ENCODE measurements around the gene USP28. TPM values are rescaled to one million over a fixed set of nuclear protein-coding genes. Genes with fewer than 3 reads are reported as not detected.

The USP28 gene
- total RNA-seq, 2 donors from 2014 or later, result 17.9 to 31.0 TPM

DNA sequence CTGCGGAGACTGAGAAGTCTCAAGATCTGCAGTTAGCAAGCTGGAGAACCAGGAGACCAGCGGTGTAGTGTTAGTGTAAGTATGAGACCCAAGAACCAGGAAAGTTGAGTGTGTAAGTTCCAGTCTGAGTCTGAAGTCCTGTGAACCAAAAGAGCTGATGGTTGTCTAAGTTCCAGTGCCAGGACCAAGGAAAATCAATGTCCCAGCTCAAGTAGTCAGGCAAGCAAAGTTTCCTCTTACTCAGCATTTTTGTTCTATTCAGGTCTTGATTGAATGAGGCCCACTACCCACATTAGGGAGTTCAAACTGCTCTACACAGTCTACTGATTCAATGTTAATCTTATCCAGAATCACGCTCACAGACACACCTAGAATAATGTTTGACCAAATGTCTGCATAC lies 11.0 kb downstream of the USP28 start:
- Histone ChIP-seq H3K9me3 (no peaks in the 10 kb centered on the region), H3K27me3 (no peaks in the 10 kb centered on the region), H3K4me3 (no peak overlapping the region), H3K4me1 (peaks cover 12% of the 10 kb centered on the region), H3K27ac (no peak overlapping the region), H3K36me3 (replicated peaks in 1 of 2; ENCODE audit: insufficient read depth in 1 of 2, low read depth in 2 of 2) (no peaks in the 10 kb centered on the region)
- intact Hi-C loops (cut with DNase I), result no loop called here
- WGBS, 2 donors, result 86 to 91% methylated on average over 3 of the region's 3 CpGs
- ATAC-seq, result no peak
- no peak for TF ChIP-seq POLR2A (IDR thresholded peaks at IDR 0.05)
- TF ChIP-seq, protein P1, sequence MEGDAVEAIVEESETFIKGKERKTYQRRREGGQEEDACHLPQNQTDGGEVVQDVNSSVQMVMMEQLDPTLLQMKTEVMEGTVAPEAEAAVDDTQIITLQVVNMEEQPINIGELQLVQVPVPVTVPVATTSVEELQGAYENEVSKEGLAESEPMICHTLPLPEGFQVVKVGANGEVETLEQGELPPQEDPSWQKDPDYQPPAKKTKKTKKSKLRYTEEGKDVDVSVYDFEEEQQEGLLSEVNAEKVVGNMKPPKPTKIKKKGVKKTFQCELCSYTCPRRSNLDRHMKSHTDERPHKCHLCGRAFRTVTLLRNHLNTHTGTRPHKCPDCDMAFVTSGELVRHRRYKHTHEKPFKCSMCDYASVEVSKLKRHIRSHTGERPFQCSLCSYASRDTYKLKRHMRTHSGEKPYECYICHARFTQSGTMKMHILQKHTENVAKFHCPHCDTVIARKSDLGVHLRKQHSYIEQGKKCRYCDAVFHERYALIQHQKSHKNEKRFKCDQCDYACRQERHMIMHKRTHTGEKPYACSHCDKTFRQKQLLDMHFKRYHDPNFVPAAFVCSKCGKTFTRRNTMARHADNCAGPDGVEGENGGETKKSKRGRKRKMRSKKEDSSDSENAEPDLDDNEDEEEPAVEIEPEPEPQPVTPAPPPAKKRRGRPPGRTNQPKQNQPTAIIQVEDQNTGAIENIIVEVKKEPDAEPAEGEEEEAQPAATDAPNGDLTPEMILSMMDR (IDR thresholded peaks at IDR 0.05), result no peak
- no peak for DNase-seq

DNA sequence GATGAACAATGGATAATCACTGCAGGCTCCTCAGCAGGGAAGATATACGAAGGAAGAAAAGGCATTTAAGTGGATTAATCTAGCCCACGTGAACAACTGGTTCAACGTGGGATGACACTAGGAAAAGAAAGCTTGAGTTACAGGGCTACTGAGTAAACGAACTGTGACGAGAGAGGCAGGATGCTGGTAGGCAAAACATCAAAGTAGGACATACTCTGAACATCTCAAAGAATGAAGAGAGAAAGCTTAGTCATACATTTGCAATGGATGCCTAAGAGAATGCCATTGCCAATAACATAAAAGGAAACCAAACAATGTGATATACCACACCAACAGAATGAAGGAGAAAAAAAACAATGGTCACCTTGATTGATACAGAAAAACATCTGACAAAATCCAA lies 12.9 kb downstream of the USP28 start:
- no peak overlapping the region for H3K27ac ChIP-seq
- ATAC-seq, result no peak
- DNase-seq, result no peak
- TF ChIP-seq, protein P1 (IDR thresholded peaks at IDR 0.05), result no peak
- TF ChIP-seq POLR2A (IDR thresholded peaks at IDR 0.05), result no peak
- H3K36me3 ChIP-seq (replicated peaks in 1 of 2; ENCODE audit: insufficient read depth in 1 of 2, low read depth in 2 of 2), result no peaks in the 10 kb centered on the region
- H3K9me3 ChIP-seq, result no peaks in the 10 kb centered on the region
- intact Hi-C loops (cut with DNase I), result no loop called here
- H3K27me3 ChIP-seq, result no peaks in the 10 kb centered on the region
- peaks cover 12% of the 10 kb centered on the region for H3K4me1 ChIP-seq
- WGBS, 2 donors, result 71 to 82% methylated on average over 5 of the region's 5 CpGs
- no peak overlapping the region for H3K4me3 ChIP-seq

DNA sequence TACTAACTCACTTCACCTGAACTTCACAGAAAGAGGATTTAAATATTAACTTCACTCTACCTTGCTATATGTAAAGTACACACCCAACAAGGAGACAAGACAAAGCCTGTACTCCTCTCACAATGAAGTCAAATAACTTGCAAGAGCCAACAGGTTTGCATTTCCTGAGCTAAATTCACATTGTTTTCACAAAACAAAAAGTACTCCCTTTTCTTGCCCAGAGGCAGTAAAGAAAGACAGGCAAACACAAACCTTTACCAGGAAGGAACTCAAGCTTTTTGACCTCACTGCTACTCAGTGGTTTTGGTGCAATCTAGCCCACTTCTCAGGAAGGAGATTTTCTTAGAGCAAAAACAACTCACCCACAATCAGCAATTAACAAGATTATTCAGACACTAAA lies 15.7 kb downstream of the USP28 start:
- Histone ChIP-seq H3K9me3 (no peaks in the 10 kb centered on the region), H3K27ac (no peak overlapping the region), H3K4me3 (no peak overlapping the region), H3K36me3 (replicated peaks in 1 of 2; ENCODE audit: insufficient read depth in 1 of 2, low read depth in 2 of 2) (no peaks in the 10 kb centered on the region), H3K4me1 (peaks cover 12% of the 10 kb centered on the region), H3K27me3 (no peaks in the 10 kb centered on the region)
- ATAC-seq (no peak), DNase-seq (no peak)
- TF ChIP-seq, protein P1 (IDR thresholded peaks at IDR 0.05), result no peak
- TF ChIP-seq POLR2A (IDR thresholded peaks at IDR 0.05), result no peak
- intact Hi-C loops (cut with DNase I), result no loop called here

DNA sequence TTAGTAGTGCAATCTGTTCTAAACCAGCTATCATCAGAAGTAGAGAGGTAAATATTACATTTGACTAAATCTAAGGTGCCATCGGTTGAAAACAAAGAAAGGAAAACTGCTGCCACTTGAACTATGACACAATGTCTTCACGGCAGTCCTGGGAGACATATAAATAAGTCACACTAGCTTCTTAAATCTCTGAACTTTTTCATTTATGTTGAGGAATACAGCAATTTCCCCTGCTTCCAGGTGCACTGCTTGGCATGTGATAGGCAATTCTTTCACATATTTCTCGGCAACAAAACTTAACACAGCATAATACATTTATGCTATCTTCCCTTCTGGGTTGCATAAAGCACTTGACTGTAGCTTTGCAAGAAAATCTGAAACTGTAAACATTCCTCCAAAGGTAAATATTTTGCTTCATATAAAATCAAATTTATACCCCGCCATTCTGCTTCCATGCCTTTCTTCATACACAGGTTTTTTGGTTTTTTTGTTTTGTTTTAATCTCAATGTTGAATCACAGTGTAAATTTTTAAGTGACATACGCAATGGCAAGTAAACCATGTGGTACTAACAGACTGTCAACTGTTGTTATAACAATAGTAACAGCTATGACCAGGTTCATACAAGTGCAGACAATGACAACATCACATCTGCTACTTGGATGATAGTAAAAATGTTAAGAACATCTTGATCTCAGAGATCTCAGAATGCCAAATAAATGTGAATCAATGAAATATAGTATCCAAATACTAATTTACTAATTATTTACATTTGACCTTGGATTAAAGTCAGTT lies 18.2 kb downstream of the USP28 start:
- DNase-seq (no peak), ATAC-seq (no peak)
- Histone ChIP-seq H3K27ac (no peak overlapping the region), H3K4me3 (no peak overlapping the region), H3K27me3 (no peaks in the 10 kb centered on the region), H3K36me3 (replicated peaks in 1 of 2; ENCODE audit: insufficient read depth in 1 of 2, low read depth in 2 of 2) (no peaks in the 10 kb centered on the region), H3K4me1 (peaks cover 12% of the 10 kb centered on the region), H3K9me3 (no peaks in the 10 kb centered on the region)
- 54 to 56% methylated on average over 5 of the region's 5 CpGs for WGBS, 2 donors
- intact Hi-C loops (cut with DNase I), result no loop called here
- TF ChIP-seq, protein P1 (IDR thresholded peaks at IDR 0.05), result no peak
- TF ChIP-seq POLR2A (IDR thresholded peaks at IDR 0.05), result no peak

DNA sequence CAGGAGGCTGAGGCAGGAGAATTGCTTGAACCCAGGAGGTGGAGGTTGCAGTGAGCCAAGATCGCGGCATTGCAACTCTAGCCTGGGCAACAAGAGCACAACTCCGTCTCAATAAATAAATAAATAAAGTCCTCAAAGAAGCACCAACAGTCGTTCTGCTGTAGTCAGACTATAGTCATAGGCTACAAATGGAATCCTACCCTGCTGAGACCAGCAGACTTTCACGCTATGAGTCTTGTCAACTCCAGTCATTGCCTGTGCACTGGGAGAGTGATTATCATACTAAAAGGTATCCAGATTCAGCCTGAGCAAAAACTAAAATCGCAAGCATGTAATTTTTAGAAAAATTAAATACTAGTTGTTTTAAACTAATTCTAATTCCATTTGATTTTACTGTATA lies 19.6 kb downstream of the USP28 start:
- intact Hi-C loops (cut with DNase I), result no loop called here
- no peak overlapping the region for H3K4me3 ChIP-seq
- H3K27me3 ChIP-seq, result no peaks in the 10 kb centered on the region
- H3K9me3 ChIP-seq, result no peaks in the 10 kb centered on the region
- 96 to 97% methylated on average over 6 of the region's 6 CpGs for WGBS, 2 donors
- peaks cover 12% of the 10 kb centered on the region for H3K4me1 ChIP-seq
- DNase-seq (no peak), ATAC-seq (no peak)
- no peak overlapping the region for H3K27ac ChIP-seq
- no peak for TF ChIP-seq POLR2A (IDR thresholded peaks at IDR 0.05)
- TF ChIP-seq, protein P1 (IDR thresholded peaks at IDR 0.05), result no peak
- H3K36me3 ChIP-seq (replicated peaks in 1 of 2; ENCODE audit: insufficient read depth in 1 of 2, low read depth in 2 of 2), result peaks cover 0 to 2% of the 10 kb centered on the region in 2 donors

Data from body of pancreas (tissue), 4 donors.